Measurements from ENCODE around the gene CDH8.

GRCh38 chr16:62034231-62035114 lies 1.8 kb downstream of the CDH8 start:
- TF ChIP-seq CTCF (conservative IDR thresholded peaks at IDR 0.05 in 1 of 2, IDR thresholded peaks at IDR 0.05 in 1 of 2; ENCODE audit: extremely low read depth in 1 of 2, insufficient read depth in 1 of 2, low read depth in 1 of 2, low read length in 2 of 2) (no peak), EZH2 (IDR thresholded peaks at IDR 0.05; ENCODE audit: borderline replicate concordance, low read length) (no peak)

Measured in mammary epithelial cell (primary cell).